Activated T-helper 17 cell treated with anti-CD3 and anti-CD28 coated beads, Interleukin-2, amount 50 U/mL, for 72 hours (primary cell): ENCODE data around the gene TBC1D9. TPM values are rescaled to one million over a fixed set of nuclear protein-coding genes. Genes with fewer than 3 reads are reported as not detected.

Experiments used
- ATAC-seq: fragments of 150-1000 bp; cut with Tn5 transposase; replicated peaks from 2 replicates; pipeline ENCODE4 v1.10.0; 2021; ENCODE audit warnings: mild to moderate bottlenecking, moderate library complexity
- H3K27ac Mint-ChIP-seq: one replicate; pipeline ENCODE4 v1.8.0; 2022; ENCODE audit warnings: mixed read lengths
- H3K27me3 Mint-ChIP-seq: one replicate; pipeline ENCODE4 v1.8.0; 2022; ENCODE audit warnings: mixed read lengths
- H3K36me3 Mint-ChIP-seq: one replicate; pipeline ENCODE4 v1.8.0; 2022; ENCODE audit warnings: low read depth, mild to moderate bottlenecking, mixed read lengths
- H3K4me1 Mint-ChIP-seq: one replicate; pipeline ENCODE4 v1.8.0; 2022; ENCODE audit warnings: mixed read lengths
- H3K4me3 Mint-ChIP-seq: one replicate; pipeline ENCODE4 v1.8.0; 2022; ENCODE audit warnings: mild to moderate bottlenecking, mixed read lengths
- H3K9me3 Mint-ChIP-seq: one replicate; pipeline ENCODE4 v1.8.0; 2022; ENCODE audit warnings: mixed read lengths
- total RNA-seq, 2 donors: library from RNA; stranded (reverse); gene quantifications; one replicate each; pipeline ENCODE4 v1.2.3, GENCODE V29; 2022

Gene TBC1D9
- total RNA-seq, 2 donors from 2014 or later: 0.05 TPM; not detected in 1

- no peaks in the 10 kb centered on the region for H3K9me3 Mint-ChIP-seq
- no peaks in the 10 kb centered on the region for H3K4me1 Mint-ChIP-seq
- peaks cover 3% of the 10 kb centered on the region for H3K27me3 Mint-ChIP-seq
- no peak for ATAC-seq
- H3K36me3 Mint-ChIP-seq: no peaks in the 10 kb centered on the region
- H3K4me3 Mint-ChIP-seq: no peak overlapping the region
- H3K27ac Mint-ChIP-seq: no peak overlapping the region
Observed at GRCh38 chr4:140703463-140703862, 52.7 kb downstream of the TBC1D9 start.

GRCh38 chr4:140702096-140702757 lies 54.0 kb downstream of the TBC1D9 start:
- Mint-ChIP-seq H3K4me1 (no peaks in the 10 kb centered on the region), H3K9me3 (no peaks in the 10 kb centered on the region), H3K4me3 (no peak overlapping the region), H3K36me3 (no peaks in the 10 kb centered on the region), H3K27me3 (peaks cover 10% of the 10 kb centered on the region), H3K27ac (no peak overlapping the region)
- no peak for ATAC-seq

GRCh38 chr4:140701071-140701470 lies 55.1 kb downstream of the TBC1D9 start:
- Mint-ChIP-seq H3K27ac (no peak overlapping the region), H3K27me3 (peaks cover 13% of the 10 kb centered on the region), H3K9me3 (no peaks in the 10 kb centered on the region), H3K36me3 (no peaks in the 10 kb centered on the region), H3K4me3 (no peak overlapping the region), H3K4me1 (no peaks in the 10 kb centered on the region)
- no peak for ATAC-seq

- no peak for ATAC-seq
- H3K27ac Mint-ChIP-seq: no peak overlapping the region
- peaks cover 11% of the 10 kb centered on the region for H3K27me3 Mint-ChIP-seq
- H3K9me3 Mint-ChIP-seq: no peaks in the 10 kb centered on the region
- H3K36me3 Mint-ChIP-seq: no peaks in the 10 kb centered on the region
- H3K4me1 Mint-ChIP-seq: no peaks in the 10 kb centered on the region
- no peak overlapping the region for H3K4me3 Mint-ChIP-seq
Observed at GRCh38 chr4:140697709-140698560, 58.2 kb downstream of the TBC1D9 start.

GRCh38 chr4:140695483-140695882 lies 60.7 kb downstream of the TBC1D9 start:
- H3K9me3 Mint-ChIP-seq: no peaks in the 10 kb centered on the region
- ATAC-seq: no peak
- no peak overlapping the region for H3K27ac Mint-ChIP-seq
- H3K27me3 Mint-ChIP-seq: peaks cover 11% of the 10 kb centered on the region
- H3K36me3 Mint-ChIP-seq: no peaks in the 10 kb centered on the region
- H3K4me1 Mint-ChIP-seq: no peaks in the 10 kb centered on the region
- no peak overlapping the region for H3K4me3 Mint-ChIP-seq

GRCh38 chr4:140693562-140693961 lies 62.6 kb downstream of the TBC1D9 start:
- H3K9me3 Mint-ChIP-seq: no peaks in the 10 kb centered on the region
- no peak for ATAC-seq
- no peak overlapping the region for H3K27ac Mint-ChIP-seq
- no peaks in the 10 kb centered on the region for H3K4me1 Mint-ChIP-seq
- H3K27me3 Mint-ChIP-seq: peaks cover 17% of the 10 kb centered on the region
- no peak overlapping the region for H3K4me3 Mint-ChIP-seq
- no peaks in the 10 kb centered on the region for H3K36me3 Mint-ChIP-seq

- Mint-ChIP-seq H3K36me3 (no peaks in the 10 kb centered on the region), H3K27ac (no peak overlapping the region), H3K4me3 (no peak overlapping the region), H3K27me3 (peaks cover 7% of the 10 kb centered on the region), H3K4me1 (no peaks in the 10 kb centered on the region), H3K9me3 (no peaks in the 10 kb centered on the region)
- no peak for ATAC-seq
Observed at GRCh38 chr4:140691369-140691768, 64.8 kb downstream of the TBC1D9 start.

GRCh38 chr4:140690093-140690492 lies 66.1 kb downstream of the TBC1D9 start:
- no peak overlapping the region for H3K4me3 Mint-ChIP-seq
- H3K9me3 Mint-ChIP-seq: no peaks in the 10 kb centered on the region
- no peaks in the 10 kb centered on the region for H3K4me1 Mint-ChIP-seq
- no peaks in the 10 kb centered on the region for H3K36me3 Mint-ChIP-seq
- no peak overlapping the region for H3K27ac Mint-ChIP-seq
- no peak for ATAC-seq
- H3K27me3 Mint-ChIP-seq: peaks cover 6% of the 10 kb centered on the region

- Mint-ChIP-seq H3K36me3 (no peaks in the 10 kb centered on the region), H3K27ac (no peak overlapping the region), H3K4me3 (no peak overlapping the region), H3K4me1 (no peaks in the 10 kb centered on the region), H3K27me3 (peaks cover 6% of the 10 kb centered on the region), H3K9me3 (no peaks in the 10 kb centered on the region)
- ATAC-seq: no peak
Observed at GRCh38 chr4:140689623-140690022, 66.6 kb downstream of the TBC1D9 start.

- Mint-ChIP-seq H3K36me3 (no peaks in the 10 kb centered on the region), H3K4me1 (no peaks in the 10 kb centered on the region), H3K4me3 (no peak overlapping the region), H3K9me3 (no peaks in the 10 kb centered on the region), H3K27me3 (peaks cover 6% of the 10 kb centered on the region), H3K27ac (no peak overlapping the region)
- no peak for ATAC-seq
Observed at GRCh38 chr4:140688711-140689598, 67.2 kb downstream of the TBC1D9 start.

GRCh38 chr4:140686796-140687195 lies 69.4 kb downstream of the TBC1D9 start:
- Mint-ChIP-seq H3K36me3 (no peaks in the 10 kb centered on the region), H3K4me1 (no peaks in the 10 kb centered on the region), H3K9me3 (no peaks in the 10 kb centered on the region), H3K27me3 (peaks cover 7% of the 10 kb centered on the region), H3K4me3 (no peak overlapping the region), H3K27ac (no peak overlapping the region)
- ATAC-seq: no peak

- Mint-ChIP-seq H3K27ac (no peak overlapping the region), H3K9me3 (no peaks in the 10 kb centered on the region), H3K27me3 (peaks cover 16% of the 10 kb centered on the region), H3K4me3 (no peak overlapping the region), H3K36me3 (no peaks in the 10 kb centered on the region), H3K4me1 (no peaks in the 10 kb centered on the region)
- ATAC-seq: no peak
Observed at GRCh38 chr4:140684314-140684713, 71.9 kb downstream of the TBC1D9 start.

- Mint-ChIP-seq H3K27me3 (peaks cover 22% of the 10 kb centered on the region), H3K27ac (no peak overlapping the region), H3K4me1 (no peaks in the 10 kb centered on the region), H3K9me3 (no peaks in the 10 kb centered on the region), H3K36me3 (no peaks in the 10 kb centered on the region), H3K4me3 (no peak overlapping the region)
- no peak for ATAC-seq
Observed at GRCh38 chr4:140681201-140681600, 75.0 kb downstream of the TBC1D9 start.

- no peaks in the 10 kb centered on the region for H3K9me3 Mint-ChIP-seq
Observed at GRCh38 chr4:140680686-140681085, 75.5 kb downstream of the TBC1D9 start.

More at GRCh38 chr4:140680686-140681085, 75.5 kb downstream of the TBC1D9 start:
- Mint-ChIP-seq H3K4me1 (no peaks in the 10 kb centered on the region), H3K27ac (no peak overlapping the region), H3K27me3 (peaks cover 22% of the 10 kb centered on the region), H3K36me3 (no peaks in the 10 kb centered on the region), H3K4me3 (no peak overlapping the region)
- ATAC-seq: no peak
